Spinal cord (tissue), 10 donors: ENCODE results near the gene CASD1. TPM values are rescaled to one million over a fixed set of nuclear protein-coding genes. Genes with fewer than 3 reads are reported as not detected.

Experiments
- DNase-seq, 6 donors: peaks; one replicate each; pipeline versions ENCODE4 v3.0.0 to v3.0.0-alpha.2; 2013 to 2015; ENCODE audit warnings: low spot score in 6 of 6, low read depth in 4 of 6
- H3K27ac ChIP-seq: one replicate; pipeline ENCODE4 v1.5.1; 2013; ENCODE audit warnings: low read depth, low read length, control low read depth
- H3K27me3 ChIP-seq: one replicate; pipeline ENCODE4 v1.6.1; 2013; ENCODE audit warnings: low read length; ENCODE audit not compliant: control insufficient read depth, insufficient read depth
- H3K36me3 ChIP-seq: one replicate; pipeline ENCODE4 v1.6.1; 2013; ENCODE audit warnings: low read length; ENCODE audit not compliant: control insufficient read depth, insufficient read depth
- H3K4me1 ChIP-seq: one replicate; pipeline ENCODE4 v1.6.1; 2013; ENCODE audit warnings: low read length; ENCODE audit not compliant: control insufficient read depth, insufficient read depth
- H3K4me3 ChIP-seq: one replicate; pipeline ENCODE4 v1.5.1; 2013; ENCODE audit warnings: low read depth, low read length, control low read depth
- H3K9me3 ChIP-seq: one replicate; pipeline ENCODE4 v1.6.1; 2013; ENCODE audit warnings: low read length; ENCODE audit not compliant: control insufficient read depth, insufficient read depth
- WGBS: methylation state at CpG from one replicate; pipeline ENCODE4 v1.1.5; 2013; ENCODE audit warnings: missing lambda C conversion rate; ENCODE audit not compliant: insufficient coverage; 5-methylcytosine and 5-hydroxymethylcytosine counted together
- polyA plus RNA-seq, 2 donors: library from polyadenylated mRNA; unstranded; fragments of 120-200 nt; gene quantifications; one replicate each; pipeline ENCODE4 v1.2.1, GENCODE V29; 2013; ENCODE audit not compliant: insufficient read length in 2 of 2
- total RNA-seq, 2 donors: library from RNA; depleted of rRNA in 1 of 2; stranded (reverse); fragments of 120-200 nt in 1 of 2; fragments of >200 nt in 1 of 2; gene quantifications; one replicate each; pipeline versions ENCODE4 v1.2.3 to v1.2.4, GENCODE V29; 2013 to 2014
- donor health status: healthy.

The CASD1 gene
- total and polyA plus RNA-seq, 4 donors: 31.0 to 116 (median 80.1) TPM

GRCh38 chr7:94483843-94484242 is 25.8 kb upstream of the CASD1 start:
- Histone ChIP-seq H3K27me3 (no peaks in the 10 kb centered on the region), H3K9me3 (no peaks in the 10 kb centered on the region), H3K4me3 (no peak overlapping the region), H3K27ac (no peak overlapping the region), H3K36me3 (no peaks in the 10 kb centered on the region), H3K4me1 (no peaks in the 10 kb centered on the region)
- 92% methylated on average over 2 of the region's 2 CpGs for WGBS
- no peak for DNase-seq

GRCh38 chr7:94486216-94486615 is 23.4 kb upstream of the CASD1 start:
- no peaks in the 10 kb centered on the region for H3K9me3 ChIP-seq
- H3K27ac ChIP-seq: no peak overlapping the region
- no peaks in the 10 kb centered on the region for H3K27me3 ChIP-seq
- 90% methylated on average over 1 of the region's 3 CpGs for WGBS
- DNase-seq: no peak
- no peaks in the 10 kb centered on the region for H3K36me3 ChIP-seq
- no peaks in the 10 kb centered on the region for H3K4me1 ChIP-seq
- H3K4me3 ChIP-seq: no peak overlapping the region

- H3K4me1 ChIP-seq: no peaks in the 10 kb centered on the region
- no peak for DNase-seq
- no peaks in the 10 kb centered on the region for H3K27me3 ChIP-seq
These were observed 18.2 kb upstream of the CASD1 start for GRCh38 chr7:94491410-94491809.

GRCh38 chr7:94492601-94493000 is 17.0 kb upstream of the CASD1 start:
- Histone ChIP-seq H3K36me3 (no peaks in the 10 kb centered on the region), H3K4me3 (no peak overlapping the region), H3K4me1 (no peaks in the 10 kb centered on the region), H3K27me3 (no peaks in the 10 kb centered on the region), H3K27ac (no peak overlapping the region), H3K9me3 (no peaks in the 10 kb centered on the region)
- DNase-seq: no peak
- no CpG with 5 or more reads among the region's 2 CpGs for WGBS

More at GRCh38 chr7:94491410-94491809, 18.2 kb upstream of the CASD1 start:
- Histone ChIP-seq H3K27ac (no peak overlapping the region), H3K9me3 (no peaks in the 10 kb centered on the region), H3K36me3 (no peaks in the 10 kb centered on the region), H3K4me3 (no peak overlapping the region)
- 57% methylated on average over 1 of the region's 3 CpGs for WGBS

- WGBS: no CpG with 5 or more reads among the region's 2 CpGs
- Histone ChIP-seq H3K4me3 (no peak overlapping the region), H3K9me3 (no peaks in the 10 kb centered on the region), H3K27ac (no peak overlapping the region), H3K4me1 (no peaks in the 10 kb centered on the region), H3K36me3 (no peaks in the 10 kb centered on the region), H3K27me3 (no peaks in the 10 kb centered on the region)
- DNase-seq: no peak
These were observed 11.5 kb upstream of the CASD1 start for GRCh38 chr7:94497874-94498670.

GRCh38 chr7:94498918-94499317 is 10.7 kb upstream of the CASD1 start:
- Histone ChIP-seq H3K27me3 (no peaks in the 10 kb centered on the region), H3K36me3 (no peaks in the 10 kb centered on the region), H3K4me3 (no peak overlapping the region), H3K4me1 (no peaks in the 10 kb centered on the region), H3K27ac (no peak overlapping the region), H3K9me3 (no peaks in the 10 kb centered on the region)
- WGBS: 100% methylated on average over 1 of the region's 2 CpGs
- DNase-seq: no peak

- Histone ChIP-seq H3K4me1 (peaks cover 15% of the 10 kb centered on the region), H3K36me3 (no peaks in the 10 kb centered on the region), H3K27ac (no peak overlapping the region), H3K4me3 (no peak overlapping the region), H3K27me3 (no peaks in the 10 kb centered on the region), H3K9me3 (no peaks in the 10 kb centered on the region)
- 71% methylated on average over 1 of the region's 1 CpG for WGBS
- no peak for DNase-seq
These were observed 2.1 kb upstream of the CASD1 start for GRCh38 chr7:94507462-94507861.

- Histone ChIP-seq H3K9me3 (no peaks in the 10 kb centered on the region), H3K27me3 (no peaks in the 10 kb centered on the region), H3K27ac (no peak overlapping the region), H3K4me1 (peaks cover 15% of the 10 kb centered on the region), H3K4me3 (no peak overlapping the region), H3K36me3 (no peaks in the 10 kb centered on the region)
- no peak for DNase-seq
These were observed 1.6 kb upstream of the CASD1 start for GRCh38 chr7:94507962-94508361.

GRCh38 chr7:94509887-94510581 is 425 bp downstream of the CASD1 start:
- under 1% methylated on average over 74 of the region's 75 CpGs for WGBS
- no peaks in the 10 kb centered on the region for H3K9me3 ChIP-seq
- H3K4me3 ChIP-seq: peak overlapping the region; percentile 81
- peak overlapping the region; percentile 85 for H3K27ac ChIP-seq
- no peaks in the 10 kb centered on the region for H3K36me3 ChIP-seq
- DNase-seq: peak in 4 of 6 donors; percentile 57 to 92 (median 76)
- peaks cover 15% of the 10 kb centered on the region for H3K4me1 ChIP-seq
- H3K27me3 ChIP-seq: no peaks in the 10 kb centered on the region
